Fibroblast of lung (primary cell): ENCODE measurements around the gene C19orf67. TPM values are rescaled to one million over a fixed set of nuclear protein-coding genes. Genes with fewer than 3 reads are reported as not detected.

Experiments
- DNase-seq, 2 donors: peaks; one replicate each; pipeline versions ENCODE4 v3.0.0 to v3.0.0-alpha.2; 2010; ENCODE audit warnings: low read depth in 2 of 2
- H2AFZ ChIP-seq: 2 replicates; pipeline ENCODE4 v1.5.1; 2012; ENCODE audit warnings: low read length, control low read depth, inconsistent platforms
- H3K27ac ChIP-seq: 2 replicates; pipeline ENCODE4 v1.5.1; 2011; ENCODE audit warnings: low read length, control low read depth; ENCODE audit not compliant: insufficient read depth
- H3K27me3 ChIP-seq: 2 replicates; pipeline ENCODE4 v1.5.1; 2011; ENCODE audit warnings: mild to moderate bottlenecking, low read length; ENCODE audit not compliant: control insufficient read depth, insufficient read depth
- H3K36me3 ChIP-seq: 2 replicates; pipeline ENCODE4 v1.5.1; 2011; ENCODE audit warnings: low read length; ENCODE audit not compliant: control insufficient read depth, insufficient read depth
- H3K4me1 ChIP-seq: 2 replicates; pipeline ENCODE4 v1.5.1; 2011; ENCODE audit warnings: low read length; ENCODE audit not compliant: control insufficient read depth, insufficient read depth; ENCODE audit errors: extremely low read depth
- H3K4me2 ChIP-seq: 2 replicates; pipeline ENCODE4 v1.5.1; 2011; ENCODE audit warnings: low read length, control low read depth; ENCODE audit not compliant: insufficient read depth; ENCODE audit errors: extremely low read depth
- H3K4me3 ChIP-seq, 4 experiments: fragments of 200-600 bp in 1 of 4; sonication (generic) in 1 of 4; replicated peaks in 1 of 4; 2 replicates each; pipeline ENCODE4 v1.5.1; 2011 to 2016; ENCODE audit warnings: low read length in 4 of 4, low read depth in 3 of 4, mild to moderate bottlenecking in 3 of 4, control low read depth in 2 of 4, inconsistent platforms in 1 of 4, mixed read lengths in 1 of 4; ENCODE audit not compliant: insufficient read depth in 1 of 4; ENCODE audit errors: control extremely low read depth in 1 of 4
- H3K79me2 ChIP-seq: 2 replicates; pipeline ENCODE4 v1.5.1; 2012; ENCODE audit warnings: mild to moderate bottlenecking, low read length, inconsistent platforms; ENCODE audit not compliant: control insufficient read depth, insufficient read depth
- H3K9ac ChIP-seq: 2 replicates; pipeline ENCODE4 v1.5.1; 2011; ENCODE audit warnings: mild to moderate bottlenecking, low read length, control low read depth; ENCODE audit not compliant: insufficient read depth
- H3K9me3 ChIP-seq: 2 replicates; pipeline ENCODE4 v1.5.1; 2012; ENCODE audit warnings: low read depth, low read length; ENCODE audit not compliant: control insufficient read depth, insufficient read depth
- H4K20me1 ChIP-seq: 2 replicates; pipeline ENCODE4 v1.5.1; 2011; ENCODE audit warnings: low read length; ENCODE audit not compliant: control insufficient read depth, insufficient read depth; ENCODE audit errors: extremely low read depth
- EZH2 ChIP-seq: IDR thresholded peaks from 2 replicates; pipeline ENCODE4 v1.5.1; 2012; ENCODE audit warnings: low read length, control low read depth, mild to moderate bottlenecking; ENCODE audit errors: missing control alignments
- polyA minus RNA-seq: library from RNA; depleted of rRNA, polyadenylated mRNA; stranded (reverse); fragments of >200 nt; gene quantifications from 2 replicates; pipeline ENCODE4 v1.2.3, GENCODE V29; 2011; ENCODE audit warnings: low replicate concordance
- polyA plus RNA-seq, 2 donors: library from polyadenylated mRNA; depleted of rRNA in 1 of 2; stranded (reverse) in 1 of 2; unstranded in 1 of 2; fragments of >200 nt; gene quantifications; 2 replicates each; pipeline ENCODE4 v1.2.1, GENCODE V29; 2011 to 2012; ENCODE audit warnings: missing spikeins in 1 of 2
- total RNA-seq: library from RNA; depleted of rRNA; stranded (reverse); fragments of >200 nt; gene quantifications from 2 replicates; pipeline ENCODE4 v1.2.1, GENCODE V29; 2014
- TF ChIP-seq, protein P1 (sequence below), 2 donors: IDR thresholded peaks in 1 of 2; conservative IDR thresholded peaks in 1 of 2; 1 replicate in 1 of 2; 2 replicates in 1 of 2; pipeline ENCODE4 v1.5.1; 2011 to 2012; ENCODE audit warnings: low read length in 2 of 2, control low read depth in 1 of 2, inconsistent platforms in 1 of 2, low read depth in 1 of 2, mild to moderate bottlenecking in 1 of 2

C19orf67 gene
- total RNA-seq (not detected in 2 replicates), polyA plus RNA-seq (not detected in 2 replicates), polyA minus RNA-seq (not detected in 2 replicates)
- not detected in 2 replicates for polyA plus RNA-seq (2012)

GRCh38 chr19:14085309-14085995, at the start of gene C19orf67:
TSS of gene C19orf67 (minus strand) at chr19:14085783. CDS start at chr19:14085627, 156 bp downstream.
- Histone ChIP-seq H3K79me2 (no peaks in the 10 kb centered on the region), H3K4me1 (no peaks in the 10 kb centered on the region), H3K4me3 (no peak within 1 kb of the TSS), H3K9me3 (no peaks in the 10 kb centered on the region), H3K4me2 (no peak within 1 kb of the TSS), H3K27me3 (no peaks in the 10 kb centered on the region), H3K36me3 (peaks cover 9% of the 10 kb centered on the region), H2AFZ (no peak within 1 kb of the TSS), H4K20me1 (no peaks in the 10 kb centered on the region), H3K9ac (no peak within 1 kb of the TSS), H3K27ac (no peak within 1 kb of the TSS)
- TF ChIP-seq, protein P1, sequence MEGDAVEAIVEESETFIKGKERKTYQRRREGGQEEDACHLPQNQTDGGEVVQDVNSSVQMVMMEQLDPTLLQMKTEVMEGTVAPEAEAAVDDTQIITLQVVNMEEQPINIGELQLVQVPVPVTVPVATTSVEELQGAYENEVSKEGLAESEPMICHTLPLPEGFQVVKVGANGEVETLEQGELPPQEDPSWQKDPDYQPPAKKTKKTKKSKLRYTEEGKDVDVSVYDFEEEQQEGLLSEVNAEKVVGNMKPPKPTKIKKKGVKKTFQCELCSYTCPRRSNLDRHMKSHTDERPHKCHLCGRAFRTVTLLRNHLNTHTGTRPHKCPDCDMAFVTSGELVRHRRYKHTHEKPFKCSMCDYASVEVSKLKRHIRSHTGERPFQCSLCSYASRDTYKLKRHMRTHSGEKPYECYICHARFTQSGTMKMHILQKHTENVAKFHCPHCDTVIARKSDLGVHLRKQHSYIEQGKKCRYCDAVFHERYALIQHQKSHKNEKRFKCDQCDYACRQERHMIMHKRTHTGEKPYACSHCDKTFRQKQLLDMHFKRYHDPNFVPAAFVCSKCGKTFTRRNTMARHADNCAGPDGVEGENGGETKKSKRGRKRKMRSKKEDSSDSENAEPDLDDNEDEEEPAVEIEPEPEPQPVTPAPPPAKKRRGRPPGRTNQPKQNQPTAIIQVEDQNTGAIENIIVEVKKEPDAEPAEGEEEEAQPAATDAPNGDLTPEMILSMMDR (conservative IDR thresholded peaks at IDR 0.05 in 1 of 2, IDR thresholded peaks at IDR 0.05 in 1 of 2; ENCODE audit: low read depth in 1 of 2, low read length in 2 of 2): no peak
- TF ChIP-seq EZH2: no peak
- DNase-seq: no peak

DNA sequence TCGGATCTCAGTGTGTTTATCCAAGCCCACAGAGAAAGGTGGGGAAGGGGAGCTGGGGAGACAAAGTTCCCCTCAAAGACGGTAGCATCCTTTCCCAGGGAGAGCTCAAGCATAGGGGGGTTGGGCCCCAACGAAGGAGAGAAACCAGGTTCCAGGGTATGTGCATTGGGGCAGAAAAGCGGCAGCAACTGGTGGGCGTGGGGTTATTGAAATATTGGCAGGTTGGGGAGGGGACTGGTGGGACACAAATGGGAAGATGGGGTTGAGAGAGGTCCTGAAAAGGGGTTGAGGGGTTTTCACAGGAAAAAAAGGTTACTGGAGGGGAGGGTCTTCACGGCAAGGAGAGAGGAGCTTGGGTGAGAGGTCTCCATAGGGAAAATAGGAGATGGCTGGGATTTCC, 49.8 kb upstream of the C19orf67 start:
- Histone ChIP-seq H3K27me3 (no peaks in the 10 kb centered on the region), H3K4me3 (peak overlapping the region; percentile 60 to 77 (median 73)), H4K20me1 (no peaks in the 10 kb centered on the region), H3K9ac (peak overlapping the region; percentile 55), H3K4me2 (peak overlapping the region; percentile 85), H3K79me2 (peaks cover 13% of the 10 kb centered on the region), H3K27ac (no peak overlapping the region), H3K4me1 (peaks cover 5% of the 10 kb centered on the region), H3K36me3 (no peaks in the 10 kb centered on the region), H3K9me3 (no peaks in the 10 kb centered on the region), H2AFZ (peak overlapping the region; percentile 50)
- no peak for TF ChIP-seq EZH2
- TF ChIP-seq, protein P1 (conservative IDR thresholded peaks at IDR 0.05 in 1 of 2, IDR thresholded peaks at IDR 0.05 in 1 of 2; ENCODE audit: low read depth in 1 of 2, low read length in 2 of 2): no peak
- DNase-seq: no peak

DNA sequence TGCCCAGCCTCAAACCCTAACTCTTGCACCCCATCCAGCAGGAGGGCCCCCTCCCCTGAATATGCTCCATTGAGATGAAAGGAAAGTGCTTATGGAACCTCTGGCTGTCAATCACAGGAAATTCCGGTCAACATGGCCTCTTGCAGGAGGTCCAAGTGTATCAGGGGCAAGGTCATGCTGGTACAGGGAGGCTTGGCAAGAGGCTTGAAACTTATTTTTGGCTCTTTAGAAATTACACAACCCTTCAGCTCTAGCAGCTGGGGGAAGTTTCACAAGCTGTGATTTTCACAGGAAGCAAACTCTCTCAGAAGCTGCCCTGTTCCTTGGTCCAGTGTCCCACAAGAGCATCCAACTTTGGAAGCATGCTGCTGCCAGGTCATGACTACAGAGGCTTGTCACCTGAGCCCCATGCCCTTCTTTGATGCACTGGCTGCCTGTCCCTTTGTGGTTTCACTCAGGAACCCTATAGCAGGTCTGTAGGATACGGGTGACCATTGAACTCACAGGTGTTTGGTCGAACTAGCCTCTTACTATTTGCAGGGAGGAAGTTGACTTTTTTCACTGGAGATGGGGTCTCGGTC, 42.4 kb upstream of the C19orf67 start:
- Histone ChIP-seq H4K20me1 (no peaks in the 10 kb centered on the region), H3K4me3 (no peak overlapping the region), H3K36me3 (no peaks in the 10 kb centered on the region), H3K9me3 (no peaks in the 10 kb centered on the region), H3K4me1 (no peaks in the 10 kb centered on the region), H3K27me3 (no peaks in the 10 kb centered on the region), H3K4me2 (no peak overlapping the region), H3K27ac (no peak overlapping the region), H3K79me2 (no peaks in the 10 kb centered on the region), H3K9ac (no peak overlapping the region), H2AFZ (no peak overlapping the region)
- DNase-seq: no peak
- TF ChIP-seq, protein P1 (conservative IDR thresholded peaks at IDR 0.05 in 1 of 2, IDR thresholded peaks at IDR 0.05 in 1 of 2; ENCODE audit: low read depth in 1 of 2, low read length in 2 of 2): no peak
